ENCODE results near the gene GRM1. TPM values are rescaled to one million over a fixed set of nuclear protein-coding genes. Genes with fewer than 3 reads are reported as not detected.

The GRM1 gene
- not detected in 2 replicates for total RNA-seq (2014; rRNA removed; shearing (Covaris generic))

GRCh38 chr6:146028851-146029572 lies at the start of gene GRM1:
GRM1 (plus strand) TSS chr6:146029062; CDS start chr6:146029518, 456 bp downstream.
- no peak for DNase-seq (ENCODE audit: low spot score)

GRCh38 chr6:146009338-146009737 lies 19.5 kb upstream of the GRM1 start:
- DNase-seq (ENCODE audit: low spot score) = no peak

- no peak for DNase-seq (ENCODE audit: low spot score)
Measured at GRCh38 chr6:146014233-146014632, 14.6 kb upstream of the GRM1 start.

- DNase-seq (ENCODE audit: low spot score) = no peak
Measured at GRCh38 chr6:146017672-146018071, 11.2 kb upstream of the GRM1 start.

GRCh38 chr6:146026873-146027272 lies 2.0 kb upstream of the GRM1 start:
- DNase-seq (ENCODE audit: low spot score) = no peak

GRCh38 chr6:146027586-146028251 lies 1.1 kb upstream of the GRM1 start:
- DNase-seq (ENCODE audit: low spot score) = no peak

GRCh38 chr6:146028252-146028795 lies 538 bp upstream of the GRM1 start:
- DNase-seq (ENCODE audit: low spot score) = peak; percentile 12

GRCh38 chr6:146029573-146030184 lies 817 bp downstream of the GRM1 start:
- DNase-seq (ENCODE audit: low spot score) = no peak

- DNase-seq (ENCODE audit: low spot score) = no peak
Measured at GRCh38 chr6:146032387-146032786, 3.5 kb downstream of the GRM1 start.

GRCh38 chr6:146040360-146040759 lies 11.5 kb downstream of the GRM1 start:
- no peak for DNase-seq (ENCODE audit: low spot score)

- peak; percentile 35 for DNase-seq (ENCODE audit: low spot score)
Measured at GRCh38 chr6:146041282-146041681, 12.4 kb downstream of the GRM1 start.

GRCh38 chr6:146047371-146047770 lies 18.5 kb downstream of the GRM1 start:
- DNase-seq (ENCODE audit: low spot score) = no peak

- no peak for DNase-seq (ENCODE audit: low spot score)
Measured at GRCh38 chr6:146050168-146050567, 21.3 kb downstream of the GRM1 start.

- DNase-seq (ENCODE audit: low spot score) = no peak
Measured at GRCh38 chr6:146056506-146056905, 27.6 kb downstream of the GRM1 start.

- DNase-seq (ENCODE audit: low spot score) = no peak
Measured at GRCh38 chr6:146065690-146066089, 36.8 kb downstream of the GRM1 start.

GRCh38 chr6:146066506-146066905 lies 37.6 kb downstream of the GRM1 start:
- DNase-seq (ENCODE audit: low spot score) = no peak

GRCh38 chr6:146071781-146072180 lies 42.9 kb downstream of the GRM1 start:
- DNase-seq (ENCODE audit: low spot score) = no peak

GRCh38 chr6:146077992-146078391 lies 49.1 kb downstream of the GRM1 start:
- no peak for DNase-seq (ENCODE audit: low spot score)

GRCh38 chr6:146087386-146087785 lies 58.5 kb downstream of the GRM1 start:
- DNase-seq (ENCODE audit: low spot score) = no peak

GRCh38 chr6:146090474-146090873 lies 61.6 kb downstream of the GRM1 start:
- no peak for DNase-seq (ENCODE audit: low spot score)

- DNase-seq (ENCODE audit: low spot score) = no peak
Measured at GRCh38 chr6:146092961-146093686, 64.3 kb downstream of the GRM1 start.

- no peak for DNase-seq (ENCODE audit: low spot score)
Measured at GRCh38 chr6:146095481-146095880, 66.6 kb downstream of the GRM1 start.
